Measurements from ENCODE around the gene DOCK8. TPM values are rescaled to one million over a fixed set of nuclear protein-coding genes. Genes with fewer than 3 reads are reported as not detected.

Gene DOCK8
- total and polyA plus RNA-seq, 2 experiments from 2014 or later, result 0.94 to 1.2 TPM

DNA sequence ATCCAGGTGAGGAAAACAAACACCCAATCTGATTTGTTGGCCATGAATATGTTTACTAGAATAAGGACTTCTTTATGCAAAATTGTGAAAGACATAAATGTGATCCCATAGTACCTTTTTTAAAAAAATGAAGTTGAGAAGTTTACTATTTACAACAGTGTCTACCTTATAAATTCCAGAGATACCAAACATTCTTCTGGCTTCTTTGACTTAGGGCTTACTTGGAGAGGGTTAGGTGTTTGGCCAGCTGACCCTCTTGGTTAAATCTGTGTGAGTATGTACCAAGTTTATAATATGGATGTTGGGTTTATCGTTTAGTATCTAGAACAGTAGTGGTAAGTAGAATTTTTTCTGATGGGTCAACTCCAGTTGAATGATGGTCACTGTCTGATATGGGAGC lies 212.3 kb downstream of the DOCK8 start:
- Histone ChIP-seq H4K20me1 (replicated peaks; ENCODE audit: insufficient read depth) (no peaks in the 10 kb centered on the region), H3K27me3 (ENCODE audit: insufficient read depth) (no peaks in the 10 kb centered on the region), H2AFZ (no peak overlapping the region), H3F3A (replicated peaks; ENCODE audit: low read depth) (no peaks in the 10 kb centered on the region), H3K4me3 (no peak overlapping the region), H3K4me2 (no peak overlapping the region), H3K27ac (ENCODE audit: low read depth) (no peak overlapping the region), H3K79me2 (replicated peaks; ENCODE audit: insufficient read depth) (no peaks in the 10 kb centered on the region), H3K36me3 (ENCODE audit: insufficient read depth) (no peaks in the 10 kb centered on the region), H3K9me2 (ENCODE audit: insufficient read depth) (no peaks in the 10 kb centered on the region; the same call in 1 of the 2 replicates), H3K4me1 (ENCODE audit: insufficient read depth) (peaks cover 3% of the 10 kb centered on the region; the same call in 1 of the 2 replicates)
- peak; percentile 60; the same call in 2 of the 3 replicates for ATAC-seq
- DNase-seq (ENCODE audit: low spot score), result peak; percentile 47
- Mint-ChIP-seq H3K27ac (no peak overlapping the region), H3K36me3 (ENCODE audit: low read depth) (no peaks in the 10 kb centered on the region), H3K4me3 (no peak overlapping the region), H3K9me3 (no peaks in the 10 kb centered on the region), H3K27me3 (ENCODE audit: insufficient read depth, low read depth, poor library complexity) (no peaks in the 10 kb centered on the region), H3K4me1 (peaks cover 6% of the 10 kb centered on the region; the same call in 2 of the 3 replicates)
- TF ChIP-seq, protein P1, sequence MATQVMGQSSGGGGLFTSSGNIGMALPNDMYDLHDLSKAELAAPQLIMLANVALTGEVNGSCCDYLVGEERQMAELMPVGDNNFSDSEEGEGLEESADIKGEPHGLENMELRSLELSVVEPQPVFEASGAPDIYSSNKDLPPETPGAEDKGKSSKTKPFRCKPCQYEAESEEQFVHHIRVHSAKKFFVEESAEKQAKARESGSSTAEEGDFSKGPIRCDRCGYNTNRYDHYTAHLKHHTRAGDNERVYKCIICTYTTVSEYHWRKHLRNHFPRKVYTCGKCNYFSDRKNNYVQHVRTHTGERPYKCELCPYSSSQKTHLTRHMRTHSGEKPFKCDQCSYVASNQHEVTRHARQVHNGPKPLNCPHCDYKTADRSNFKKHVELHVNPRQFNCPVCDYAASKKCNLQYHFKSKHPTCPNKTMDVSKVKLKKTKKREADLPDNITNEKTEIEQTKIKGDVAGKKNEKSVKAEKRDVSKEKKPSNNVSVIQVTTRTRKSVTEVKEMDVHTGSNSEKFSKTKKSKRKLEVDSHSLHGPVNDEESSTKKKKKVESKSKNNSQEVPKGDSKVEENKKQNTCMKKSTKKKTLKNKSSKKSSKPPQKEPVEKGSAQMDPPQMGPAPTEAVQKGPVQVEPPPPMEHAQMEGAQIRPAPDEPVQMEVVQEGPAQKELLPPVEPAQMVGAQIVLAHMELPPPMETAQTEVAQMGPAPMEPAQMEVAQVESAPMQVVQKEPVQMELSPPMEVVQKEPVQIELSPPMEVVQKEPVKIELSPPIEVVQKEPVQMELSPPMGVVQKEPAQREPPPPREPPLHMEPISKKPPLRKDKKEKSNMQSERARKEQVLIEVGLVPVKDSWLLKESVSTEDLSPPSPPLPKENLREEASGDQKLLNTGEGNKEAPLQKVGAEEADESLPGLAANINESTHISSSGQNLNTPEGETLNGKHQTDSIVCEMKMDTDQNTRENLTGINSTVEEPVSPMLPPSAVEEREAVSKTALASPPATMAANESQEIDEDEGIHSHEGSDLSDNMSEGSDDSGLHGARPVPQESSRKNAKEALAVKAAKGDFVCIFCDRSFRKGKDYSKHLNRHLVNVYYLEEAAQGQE (IDR thresholded peaks at IDR 0.05; ENCODE audit: unreplicated experiment), result no peak
- TF ChIP-seq, protein P2, sequence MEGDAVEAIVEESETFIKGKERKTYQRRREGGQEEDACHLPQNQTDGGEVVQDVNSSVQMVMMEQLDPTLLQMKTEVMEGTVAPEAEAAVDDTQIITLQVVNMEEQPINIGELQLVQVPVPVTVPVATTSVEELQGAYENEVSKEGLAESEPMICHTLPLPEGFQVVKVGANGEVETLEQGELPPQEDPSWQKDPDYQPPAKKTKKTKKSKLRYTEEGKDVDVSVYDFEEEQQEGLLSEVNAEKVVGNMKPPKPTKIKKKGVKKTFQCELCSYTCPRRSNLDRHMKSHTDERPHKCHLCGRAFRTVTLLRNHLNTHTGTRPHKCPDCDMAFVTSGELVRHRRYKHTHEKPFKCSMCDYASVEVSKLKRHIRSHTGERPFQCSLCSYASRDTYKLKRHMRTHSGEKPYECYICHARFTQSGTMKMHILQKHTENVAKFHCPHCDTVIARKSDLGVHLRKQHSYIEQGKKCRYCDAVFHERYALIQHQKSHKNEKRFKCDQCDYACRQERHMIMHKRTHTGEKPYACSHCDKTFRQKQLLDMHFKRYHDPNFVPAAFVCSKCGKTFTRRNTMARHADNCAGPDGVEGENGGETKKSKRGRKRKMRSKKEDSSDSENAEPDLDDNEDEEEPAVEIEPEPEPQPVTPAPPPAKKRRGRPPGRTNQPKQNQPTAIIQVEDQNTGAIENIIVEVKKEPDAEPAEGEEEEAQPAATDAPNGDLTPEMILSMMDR (conservative IDR thresholded peaks at IDR 0.05; ENCODE audit: low read depth in 2 of 2), result no peak
- TF ChIP-seq, protein P3, sequence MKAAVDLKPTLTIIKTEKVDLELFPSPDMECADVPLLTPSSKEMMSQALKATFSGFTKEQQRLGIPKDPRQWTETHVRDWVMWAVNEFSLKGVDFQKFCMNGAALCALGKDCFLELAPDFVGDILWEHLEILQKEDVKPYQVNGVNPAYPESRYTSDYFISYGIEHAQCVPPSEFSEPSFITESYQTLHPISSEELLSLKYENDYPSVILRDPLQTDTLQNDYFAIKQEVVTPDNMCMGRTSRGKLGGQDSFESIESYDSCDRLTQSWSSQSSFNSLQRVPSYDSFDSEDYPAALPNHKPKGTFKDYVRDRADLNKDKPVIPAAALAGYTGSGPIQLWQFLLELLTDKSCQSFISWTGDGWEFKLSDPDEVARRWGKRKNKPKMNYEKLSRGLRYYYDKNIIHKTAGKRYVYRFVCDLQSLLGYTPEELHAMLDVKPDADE (IDR thresholded peaks at IDR 0.05), result no peak
- no peak for TF ChIP-seq ZNF331 (CRISPR knock-in tag; IDR thresholded peaks at IDR 0.05; ENCODE audit: low read depth)
- TF ChIP-seq EZH2phosphoT487 (IDR thresholded peaks at IDR 0.05; ENCODE audit: unreplicated experiment), result no peak
- no peak for TF ChIP-seq NANOG (IDR thresholded peaks at IDR 0.05; ENCODE audit: borderline replicate concordance)
- TF ChIP-seq JUNB (IDR thresholded peaks at IDR 0.05; ENCODE audit: unreplicated experiment), result no peak
- TF ChIP-seq, protein P4, sequence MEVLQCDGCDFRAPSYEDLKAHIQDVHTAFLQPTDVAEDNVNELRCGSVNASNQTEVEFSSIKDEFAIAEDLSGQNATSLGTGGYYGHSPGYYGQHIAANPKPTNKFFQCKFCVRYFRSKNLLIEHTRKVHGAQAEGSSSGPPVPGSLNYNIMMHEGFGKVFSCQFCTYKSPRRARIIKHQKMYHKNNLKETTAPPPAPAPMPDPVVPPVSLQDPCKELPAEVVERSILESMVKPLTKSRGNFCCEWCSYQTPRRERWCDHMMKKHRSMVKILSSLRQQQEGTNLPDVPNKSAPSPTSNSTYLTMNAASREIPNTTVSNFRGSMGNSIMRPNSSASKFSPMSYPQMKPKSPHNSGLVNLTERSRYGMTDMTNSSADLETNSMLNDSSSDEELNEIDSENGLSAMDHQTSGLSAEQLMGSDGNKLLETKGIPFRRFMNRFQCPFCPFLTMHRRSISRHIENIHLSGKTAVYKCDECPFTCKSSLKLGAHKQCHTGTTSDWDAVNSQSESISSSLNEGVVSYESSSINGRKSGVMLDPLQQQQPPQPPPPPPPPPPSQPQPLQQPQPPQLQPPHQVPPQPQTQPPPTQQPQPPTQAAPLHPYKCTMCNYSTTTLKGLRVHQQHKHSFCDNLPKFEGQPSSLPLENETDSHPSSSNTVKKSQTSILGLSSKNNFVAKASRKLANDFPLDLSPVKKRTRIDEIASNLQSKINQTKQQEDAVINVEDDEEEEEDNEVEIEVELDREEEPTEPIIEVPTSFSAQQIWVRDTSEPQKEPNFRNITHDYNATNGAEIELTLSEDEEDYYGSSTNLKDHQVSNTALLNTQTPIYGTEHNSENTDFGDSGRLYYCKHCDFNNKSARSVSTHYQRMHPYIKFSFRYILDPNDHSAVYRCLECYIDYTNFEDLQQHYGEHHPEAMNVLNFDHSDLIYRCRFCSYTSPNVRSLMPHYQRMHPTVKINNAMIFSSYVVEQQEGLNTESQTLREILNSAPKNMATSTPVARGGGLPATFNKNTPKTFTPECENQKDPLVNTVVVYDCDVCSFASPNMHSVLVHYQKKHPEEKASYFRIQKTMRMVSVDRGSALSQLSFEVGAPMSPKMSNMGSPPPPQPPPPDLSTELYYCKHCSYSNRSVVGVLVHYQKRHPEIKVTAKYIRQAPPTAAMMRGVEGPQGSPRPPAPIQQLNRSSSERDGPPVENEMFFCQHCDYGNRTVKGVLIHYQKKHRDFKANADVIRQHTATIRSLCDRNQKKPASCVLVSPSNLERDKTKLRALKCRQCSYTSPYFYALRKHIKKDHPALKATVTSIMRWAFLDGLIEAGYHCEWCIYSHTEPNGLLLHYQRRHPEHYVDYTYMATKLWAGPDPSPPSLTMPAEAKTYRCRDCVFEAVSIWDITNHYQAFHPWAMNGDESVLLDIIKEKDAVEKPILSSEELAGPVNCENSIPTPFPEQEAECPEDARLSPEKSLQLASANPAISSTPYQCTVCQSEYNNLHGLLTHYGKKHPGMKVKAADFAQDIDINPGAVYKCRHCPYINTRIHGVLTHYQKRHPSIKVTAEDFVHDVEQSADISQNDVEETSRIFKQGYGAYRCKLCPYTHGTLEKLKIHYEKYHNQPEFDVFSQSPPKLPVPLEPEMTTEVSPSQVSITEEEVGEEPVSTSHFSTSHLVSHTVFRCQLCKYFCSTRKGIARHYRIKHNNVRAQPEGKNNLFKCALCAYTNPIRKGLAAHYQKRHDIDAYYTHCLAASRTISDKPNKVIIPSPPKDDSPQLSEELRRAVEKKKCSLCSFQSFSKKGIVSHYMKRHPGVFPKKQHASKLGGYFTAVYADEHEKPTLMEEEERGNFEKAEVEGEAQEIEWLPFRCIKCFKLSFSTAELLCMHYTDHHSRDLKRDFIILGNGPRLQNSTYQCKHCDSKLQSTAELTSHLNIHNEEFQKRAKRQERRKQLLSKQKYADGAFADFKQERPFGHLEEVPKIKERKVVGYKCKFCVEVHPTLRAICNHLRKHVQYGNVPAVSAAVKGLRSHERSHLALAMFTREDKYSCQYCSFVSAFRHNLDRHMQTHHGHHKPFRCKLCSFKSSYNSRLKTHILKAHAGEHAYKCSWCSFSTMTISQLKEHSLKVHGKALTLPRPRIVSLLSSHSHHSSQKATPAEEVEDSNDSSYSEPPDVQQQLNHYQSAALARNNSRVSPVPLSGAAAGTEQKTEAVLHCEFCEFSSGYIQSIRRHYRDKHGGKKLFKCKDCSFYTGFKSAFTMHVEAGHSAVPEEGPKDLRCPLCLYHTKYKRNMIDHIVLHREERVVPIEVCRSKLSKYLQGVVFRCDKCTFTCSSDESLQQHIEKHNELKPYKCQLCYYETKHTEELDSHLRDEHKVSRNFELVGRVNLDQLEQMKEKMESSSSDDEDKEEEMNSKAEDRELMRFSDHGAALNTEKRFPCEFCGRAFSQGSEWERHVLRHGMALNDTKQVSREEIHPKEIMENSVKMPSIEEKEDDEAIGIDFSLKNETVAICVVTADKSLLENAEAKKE (CRISPR knock-in tag; IDR thresholded peaks at IDR 0.05), result no peak
- no peak for TF ChIP-seq STAT1 (IDR thresholded peaks at IDR 0.05; ENCODE audit: unreplicated experiment)
- TF ChIP-seq ZNF114 (CRISPR knock-in tag; IDR thresholded peaks at IDR 0.05), result no peak
- no peak for TF ChIP-seq CREB1 (CRISPR knock-in tag; IDR thresholded peaks at IDR 0.05; ENCODE audit: low read depth)
- no peak for TF ChIP-seq EZH2 (IDR thresholded peaks at IDR 0.05; ENCODE audit: low read depth, unreplicated experiment)
- no peak for TF ChIP-seq POLR2AphosphoS5 (IDR thresholded peaks at IDR 0.05; ENCODE audit: low read depth)

Data from GM23338 (cell line).